ENCODE data around the gene ZBTB20.

DNA sequence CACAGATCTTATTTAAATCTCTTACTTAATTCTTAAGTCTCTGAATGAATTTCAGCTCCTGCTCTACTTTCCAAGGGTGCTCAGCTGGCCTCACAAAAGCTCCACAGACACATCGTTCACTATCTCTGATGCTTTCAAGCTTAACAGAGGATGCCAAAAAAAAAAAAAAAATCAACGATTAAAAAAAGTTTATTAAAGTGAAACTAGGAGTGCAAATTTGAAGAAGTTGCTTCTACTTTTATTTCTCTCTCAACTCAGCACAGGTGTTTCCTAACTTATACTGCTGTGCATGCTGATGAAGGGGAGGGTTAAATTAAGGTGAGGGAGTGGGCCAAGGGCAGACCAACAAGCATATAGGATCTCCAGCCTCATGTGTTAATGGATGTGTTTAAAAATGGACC lies 696.0 kb downstream of the ZBTB20 start:
- TF ChIP-seq, protein P1, sequence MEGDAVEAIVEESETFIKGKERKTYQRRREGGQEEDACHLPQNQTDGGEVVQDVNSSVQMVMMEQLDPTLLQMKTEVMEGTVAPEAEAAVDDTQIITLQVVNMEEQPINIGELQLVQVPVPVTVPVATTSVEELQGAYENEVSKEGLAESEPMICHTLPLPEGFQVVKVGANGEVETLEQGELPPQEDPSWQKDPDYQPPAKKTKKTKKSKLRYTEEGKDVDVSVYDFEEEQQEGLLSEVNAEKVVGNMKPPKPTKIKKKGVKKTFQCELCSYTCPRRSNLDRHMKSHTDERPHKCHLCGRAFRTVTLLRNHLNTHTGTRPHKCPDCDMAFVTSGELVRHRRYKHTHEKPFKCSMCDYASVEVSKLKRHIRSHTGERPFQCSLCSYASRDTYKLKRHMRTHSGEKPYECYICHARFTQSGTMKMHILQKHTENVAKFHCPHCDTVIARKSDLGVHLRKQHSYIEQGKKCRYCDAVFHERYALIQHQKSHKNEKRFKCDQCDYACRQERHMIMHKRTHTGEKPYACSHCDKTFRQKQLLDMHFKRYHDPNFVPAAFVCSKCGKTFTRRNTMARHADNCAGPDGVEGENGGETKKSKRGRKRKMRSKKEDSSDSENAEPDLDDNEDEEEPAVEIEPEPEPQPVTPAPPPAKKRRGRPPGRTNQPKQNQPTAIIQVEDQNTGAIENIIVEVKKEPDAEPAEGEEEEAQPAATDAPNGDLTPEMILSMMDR (conservative IDR thresholded peaks at IDR 0.05; ENCODE audit: low read depth, low read length) = no peak
- TF ChIP-seq EZH2 (IDR thresholded peaks at IDR 0.05; ENCODE audit: low read length, unreplicated experiment) = no peak

All from PC-3 (cell line).